ENCODE results near the gene FMN2. TPM values are rescaled to one million over a fixed set of nuclear protein-coding genes. Genes with fewer than 3 reads are reported as not detected.

The FMN2 gene
- total RNA-seq, 2 donors from 2014 or later: 0.26 to 0.33 TPM

DNA sequence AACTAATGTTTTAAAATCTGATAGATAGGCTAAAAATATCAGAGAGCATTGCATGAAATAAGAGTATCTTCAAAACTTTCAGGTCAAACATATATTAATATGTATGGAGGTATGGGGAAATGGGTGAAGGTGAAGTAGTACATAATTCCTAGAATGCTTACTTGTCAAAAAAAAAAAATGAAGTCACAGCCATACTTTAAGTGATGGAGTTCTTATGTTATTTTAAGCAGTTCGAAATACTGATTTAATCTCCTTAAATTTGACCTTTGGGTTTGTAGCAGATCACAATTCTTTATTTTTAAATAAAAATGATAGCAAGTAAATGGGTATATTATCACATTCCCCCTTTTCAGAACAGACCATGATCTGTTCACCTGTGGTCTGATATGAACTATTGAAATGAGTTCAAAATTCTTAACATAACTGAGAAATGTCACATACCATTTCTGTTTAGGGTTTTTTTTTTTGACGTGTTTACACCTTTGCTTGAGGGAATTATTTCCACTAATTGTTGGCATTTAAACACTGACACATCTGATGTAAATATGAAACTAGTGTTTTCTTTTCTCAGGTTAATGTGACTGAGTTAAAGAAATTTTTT is 300.1 kb downstream of the FMN2 start:
- Histone ChIP-seq H3K9me3 (no peaks in the 10 kb centered on the region), H3K27ac (no peak overlapping the region), H3K36me3 (replicated peaks in 1 of 2; ENCODE audit: insufficient read depth in 1 of 2, low read depth in 2 of 2) (no peaks in the 10 kb centered on the region), H3K4me1 (no peaks in the 10 kb centered on the region), H3K27me3 (no peaks in the 10 kb centered on the region), H3K4me3 (no peak overlapping the region)
- TF ChIP-seq POLR2A (IDR thresholded peaks at IDR 0.05): no peak
- TF ChIP-seq, protein P1, sequence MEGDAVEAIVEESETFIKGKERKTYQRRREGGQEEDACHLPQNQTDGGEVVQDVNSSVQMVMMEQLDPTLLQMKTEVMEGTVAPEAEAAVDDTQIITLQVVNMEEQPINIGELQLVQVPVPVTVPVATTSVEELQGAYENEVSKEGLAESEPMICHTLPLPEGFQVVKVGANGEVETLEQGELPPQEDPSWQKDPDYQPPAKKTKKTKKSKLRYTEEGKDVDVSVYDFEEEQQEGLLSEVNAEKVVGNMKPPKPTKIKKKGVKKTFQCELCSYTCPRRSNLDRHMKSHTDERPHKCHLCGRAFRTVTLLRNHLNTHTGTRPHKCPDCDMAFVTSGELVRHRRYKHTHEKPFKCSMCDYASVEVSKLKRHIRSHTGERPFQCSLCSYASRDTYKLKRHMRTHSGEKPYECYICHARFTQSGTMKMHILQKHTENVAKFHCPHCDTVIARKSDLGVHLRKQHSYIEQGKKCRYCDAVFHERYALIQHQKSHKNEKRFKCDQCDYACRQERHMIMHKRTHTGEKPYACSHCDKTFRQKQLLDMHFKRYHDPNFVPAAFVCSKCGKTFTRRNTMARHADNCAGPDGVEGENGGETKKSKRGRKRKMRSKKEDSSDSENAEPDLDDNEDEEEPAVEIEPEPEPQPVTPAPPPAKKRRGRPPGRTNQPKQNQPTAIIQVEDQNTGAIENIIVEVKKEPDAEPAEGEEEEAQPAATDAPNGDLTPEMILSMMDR (IDR thresholded peaks at IDR 0.05): no peak
- DNase-seq (no peak), ATAC-seq (no peak)
- intact Hi-C loops (cut with DNase I): no loop called here
- WGBS, 2 donors: 36 to 45% methylated on average over 2 of the region's 2 CpGs

DNA sequence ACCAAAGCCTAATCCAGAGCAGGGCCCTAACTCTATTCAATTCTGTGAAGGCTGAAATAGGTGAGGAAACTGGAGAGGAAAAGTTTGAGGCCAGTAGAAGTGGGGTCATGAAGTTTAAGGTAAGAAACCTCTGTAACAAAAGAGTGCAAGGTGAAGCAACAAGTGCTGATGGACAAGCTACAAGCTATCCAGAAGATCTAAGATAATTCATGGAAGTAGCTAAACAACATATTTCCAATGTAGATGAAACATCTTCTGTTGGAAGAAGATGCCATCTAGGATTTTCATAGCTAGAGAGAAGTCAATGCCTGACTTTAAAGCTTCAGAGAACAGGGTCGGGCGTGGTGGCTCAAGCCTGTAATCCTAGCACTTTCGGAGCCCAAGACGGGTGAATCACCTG is 302.7 kb downstream of the FMN2 start:
- no peak for DNase-seq
- H3K36me3 ChIP-seq (replicated peaks in 1 of 2; ENCODE audit: insufficient read depth in 1 of 2, low read depth in 2 of 2): no peaks in the 10 kb centered on the region
- no peak for ATAC-seq
- H3K27ac ChIP-seq: no peak overlapping the region
- H3K4me3 ChIP-seq: no peak overlapping the region
- no peaks in the 10 kb centered on the region for H3K4me1 ChIP-seq
- WGBS, 2 donors: 72 to 75% methylated on average over 4 of the region's 4 CpGs
- TF ChIP-seq, protein P1 (IDR thresholded peaks at IDR 0.05): no peak
- no peak for TF ChIP-seq POLR2A (IDR thresholded peaks at IDR 0.05)
- no peaks in the 10 kb centered on the region for H3K27me3 ChIP-seq
- intact Hi-C loops (cut with DNase I): no loop called here
- no peaks in the 10 kb centered on the region for H3K9me3 ChIP-seq

DNA sequence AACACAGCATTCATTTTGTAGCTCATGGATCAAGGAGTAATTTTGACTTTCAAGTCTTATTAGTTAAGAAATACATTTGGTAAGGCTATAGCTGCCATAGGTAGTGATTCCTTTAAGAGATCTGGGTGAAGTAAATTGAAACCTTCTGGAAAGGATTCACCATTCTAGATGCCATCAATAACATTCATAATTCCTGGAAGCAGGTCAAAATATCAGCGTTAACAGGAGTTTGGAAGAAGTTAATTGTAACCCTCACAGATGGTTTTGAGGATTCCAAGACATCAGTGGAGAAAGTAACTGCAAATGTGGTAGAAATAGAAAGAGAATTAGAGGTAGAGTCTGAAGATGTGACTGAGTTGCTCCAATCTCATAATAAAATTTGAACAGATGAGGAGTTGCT is 303.7 kb downstream of the FMN2 start:
- no peak for DNase-seq
- Histone ChIP-seq H3K27ac (no peak overlapping the region), H3K4me1 (no peaks in the 10 kb centered on the region), H3K27me3 (no peaks in the 10 kb centered on the region), H3K36me3 (replicated peaks in 1 of 2; ENCODE audit: insufficient read depth in 1 of 2, low read depth in 2 of 2) (no peaks in the 10 kb centered on the region), H3K9me3 (no peaks in the 10 kb centered on the region), H3K4me3 (no peak overlapping the region)
- ATAC-seq: no peak
- 63 to 73% methylated on average over 1 of the region's 1 CpG for WGBS, 2 donors
- TF ChIP-seq, protein P1 (IDR thresholded peaks at IDR 0.05): no peak
- TF ChIP-seq POLR2A (IDR thresholded peaks at IDR 0.05): no peak
- intact Hi-C loops (cut with DNase I): no loop called here

DNA sequence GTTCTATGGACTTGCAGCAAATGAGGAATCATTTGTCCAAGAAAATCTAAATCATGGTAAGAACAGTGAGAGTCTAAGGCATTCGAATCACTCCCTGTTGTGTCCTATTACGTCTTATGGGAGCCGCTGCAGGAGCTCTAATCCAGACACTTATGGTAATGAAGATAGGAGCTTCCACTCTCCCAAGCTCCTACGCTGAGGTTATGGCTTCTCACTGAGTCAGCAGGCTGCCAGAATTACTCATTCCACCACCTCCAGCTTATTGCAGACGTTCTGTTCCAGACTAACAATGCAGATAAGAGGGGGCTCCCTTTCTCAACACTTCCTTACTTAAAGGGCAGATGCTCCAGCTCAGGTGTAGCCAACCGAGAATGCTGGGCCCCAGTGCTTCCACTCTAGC is 307.7 kb downstream of the FMN2 start:
- intact Hi-C loops (cut with DNase I): no loop called here
- H3K9me3 ChIP-seq: no peaks in the 10 kb centered on the region
- peak in 1 of 4 donors; percentile 3 for DNase-seq
- no peak for ATAC-seq
- H3K36me3 ChIP-seq (replicated peaks in 1 of 2; ENCODE audit: insufficient read depth in 1 of 2, low read depth in 2 of 2): no peaks in the 10 kb centered on the region
- H3K27ac ChIP-seq: no peak overlapping the region
- no peak overlapping the region for H3K4me3 ChIP-seq
- no peak for TF ChIP-seq POLR2A (IDR thresholded peaks at IDR 0.05)
- TF ChIP-seq, protein P1 (IDR thresholded peaks at IDR 0.05): no peak
- H3K27me3 ChIP-seq: no peaks in the 10 kb centered on the region
- H3K4me1 ChIP-seq: no peaks in the 10 kb centered on the region
- WGBS, 2 donors: 63 to 69% methylated on average over 6 of the region's 6 CpGs

DNA sequence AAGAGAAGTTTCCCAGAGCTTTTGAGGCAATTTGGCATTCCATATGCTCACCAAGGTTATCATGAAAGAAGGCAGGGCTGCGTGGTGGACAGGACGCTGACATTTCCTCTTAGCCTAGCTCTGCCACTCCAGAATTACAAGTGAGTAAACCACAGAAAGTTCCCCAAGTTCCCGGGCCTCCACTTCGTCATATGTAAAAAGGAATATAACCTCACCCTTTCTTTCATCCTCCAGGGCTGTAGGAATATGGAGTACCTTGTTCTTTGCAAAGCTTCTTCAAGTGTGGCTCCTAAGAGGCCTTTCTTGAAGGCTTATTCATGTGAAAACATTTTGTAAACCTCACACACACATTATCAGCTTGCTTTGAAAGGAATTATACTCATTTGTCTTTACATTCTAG is 310.0 kb downstream of the FMN2 start:
- WGBS, 2 donors: 16 to 63% methylated on average over 4 of the region's 4 CpGs
- DNase-seq: no peak
- H3K9me3 ChIP-seq: no peaks in the 10 kb centered on the region
- H3K27ac ChIP-seq: no peak overlapping the region
- no peak for TF ChIP-seq POLR2A (IDR thresholded peaks at IDR 0.05)
- TF ChIP-seq, protein P1 (IDR thresholded peaks at IDR 0.05): no peak
- H3K27me3 ChIP-seq: no peaks in the 10 kb centered on the region
- H3K4me3 ChIP-seq: no peak overlapping the region
- no peaks in the 10 kb centered on the region for H3K4me1 ChIP-seq
- ATAC-seq: no peak
- intact Hi-C loops (cut with DNase I): no loop called here
- no peaks in the 10 kb centered on the region for H3K36me3 ChIP-seq (replicated peaks in 1 of 2; ENCODE audit: insufficient read depth in 1 of 2, low read depth in 2 of 2)

Measured in body of pancreas (tissue), 4 donors.